BLaER1 (cell line): ENCODE measurements around the gene CCN2.
"Not testable (repeated sequence)": the region's sequence is repeated elsewhere in the genome, so short reads cannot be mapped to it uniquely, and the experiment has no call there.

Experiments used
- H3K27ac ChIP-seq: shearing (Covaris generic); formaldehyde crosslinking; 2 replicates; pipeline ENCODE4 v1.8.1; 2022
- H3K27me3 ChIP-seq: shearing (Covaris generic); formaldehyde crosslinking; 2 replicates; pipeline ENCODE4 v1.8.1; 2022
- H3K36me3 ChIP-seq: shearing (Covaris generic); formaldehyde crosslinking; 2 replicates; pipeline ENCODE4 v1.8.1; 2022
- H3K4me1 ChIP-seq: shearing (Covaris generic); formaldehyde crosslinking; 2 replicates; pipeline ENCODE4 v1.8.1; 2022
- H3K4me2 ChIP-seq: shearing (Covaris generic); formaldehyde crosslinking; 2 replicates; pipeline ENCODE4 v1.8.1; 2022
- H3K4me3 ChIP-seq: shearing (Covaris generic); formaldehyde crosslinking; 2 replicates; pipeline ENCODE4 v1.8.1; 2022
- H3K9ac ChIP-seq: shearing (Covaris generic); formaldehyde crosslinking; 2 replicates; pipeline ENCODE4 v1.8.1; 2022
- H3K9me3 ChIP-seq: shearing (Covaris generic); formaldehyde crosslinking; 2 replicates; pipeline ENCODE4 v1.8.1; 2022
- H4K20me1 ChIP-seq: shearing (Covaris generic); formaldehyde crosslinking; 2 replicates; pipeline ENCODE4 v1.8.1; 2022
- Cebpa-rat ChIP-seq: shearing (Covaris generic); IDR thresholded peaks from 2 replicates; pipeline ENCODE4 v1.8.1; 2022

Gene CCN2

GRCh38 chr6:131924881-131925474 is 26.2 kb downstream of the CCN2 start:
- Histone ChIP-seq H3K4me1 (no peaks in the 10 kb centered on the region), H3K4me2 (no peak overlapping the region), H4K20me1 (no peaks in the 10 kb centered on the region), H3K27me3 (no peaks in the 10 kb centered on the region), H3K36me3 (no peaks in the 10 kb centered on the region), H3K9me3 (peaks cover 34% of the 10 kb centered on the region), H3K4me3 (no peak overlapping the region), H3K9ac (no peak overlapping the region), H3K27ac (no peak overlapping the region)
- no peak for TF ChIP-seq Cebpa-rat

GRCh38 chr6:131923356-131923755 is 27.8 kb downstream of the CCN2 start:
- H4K20me1 ChIP-seq = no peaks in the 10 kb centered on the region
- no peak overlapping the region for H3K27ac ChIP-seq
- peaks cover 7% of the 10 kb centered on the region for H3K4me1 ChIP-seq
- H3K27me3 ChIP-seq = no peaks in the 10 kb centered on the region
- no peak for TF ChIP-seq Cebpa-rat
- H3K36me3 ChIP-seq = no peaks in the 10 kb centered on the region
- H3K4me3 ChIP-seq = no peak overlapping the region
- H3K9me3 ChIP-seq = peaks cover 40% of the 10 kb centered on the region
- no peak overlapping the region for H3K4me2 ChIP-seq
- H3K9ac ChIP-seq = no peak overlapping the region

GRCh38 chr6:131920656-131921055 is 30.5 kb downstream of the CCN2 start:
- H3K4me1 ChIP-seq = peaks cover 34% of the 10 kb centered on the region
- peaks cover 45% of the 10 kb centered on the region for H3K9me3 ChIP-seq
- H4K20me1 ChIP-seq = no peaks in the 10 kb centered on the region
- H3K27ac ChIP-seq = no peak overlapping the region
- H3K4me3 ChIP-seq = no peak overlapping the region
- no peak for TF ChIP-seq Cebpa-rat
- H3K9ac ChIP-seq = no peak overlapping the region
- no peaks in the 10 kb centered on the region for H3K27me3 ChIP-seq
- H3K36me3 ChIP-seq = no peaks in the 10 kb centered on the region
- no peak overlapping the region for H3K4me2 ChIP-seq

- Histone ChIP-seq H4K20me1 (no peaks in the 10 kb centered on the region), H3K4me3 (no peak overlapping the region), H3K4me2 (peak overlapping the region; percentile 84), H3K27ac (no peak overlapping the region), H3K9ac (no peak overlapping the region), H3K27me3 (no peaks in the 10 kb centered on the region), H3K9me3 (peaks cover 43% of the 10 kb centered on the region), H3K4me1 (peaks cover 38% of the 10 kb centered on the region), H3K36me3 (no peaks in the 10 kb centered on the region)
- TF ChIP-seq Cebpa-rat = no peak
Measured at GRCh38 chr6:131918650-131919355, 32.4 kb downstream of the CCN2 start.

- Histone ChIP-seq H4K20me1 (no peaks in the 10 kb centered on the region), H3K4me1 (peaks cover 38% of the 10 kb centered on the region), H3K27ac (no peak overlapping the region), H3K9me3 (peaks cover 36% of the 10 kb centered on the region), H3K36me3 (no peaks in the 10 kb centered on the region), H3K4me2 (peak overlapping the region; percentile 84), H3K9ac (no peak overlapping the region; the same call in 1 of the 2 replicates), H3K27me3 (0 out of 2 replicates have a peak, but pooled peaks cover 4% of the 10 kb centered on the region), H3K4me3 (peak overlapping the region; percentile 20; the same call in 1 of the 2 replicates)
- TF ChIP-seq Cebpa-rat = no peak
Measured at GRCh38 chr6:131917763-131918649, 33.2 kb downstream of the CCN2 start.

GRCh38 chr6:131917318-131917717 is 33.9 kb downstream of the CCN2 start:
- no peaks in the 10 kb centered on the region for H4K20me1 ChIP-seq
- H3K9me3 ChIP-seq = peaks cover 29% of the 10 kb centered on the region
- H3K27me3 ChIP-seq = 0 out of 2 replicates have a peak, but pooled peaks cover 5% of the 10 kb centered on the region
- no peaks in the 10 kb centered on the region for H3K36me3 ChIP-seq
- no peak for TF ChIP-seq Cebpa-rat
- H3K27ac ChIP-seq = no peak overlapping the region
- H3K4me1 ChIP-seq = peaks cover 38% of the 10 kb centered on the region
- H3K4me3 ChIP-seq = peak overlapping the region; percentile 20; the same call in 1 of the 2 replicates
- peak overlapping the region; percentile 84 for H3K4me2 ChIP-seq
- H3K9ac ChIP-seq = no peak overlapping the region; the same call in 1 of the 2 replicates

GRCh38 chr6:131916847-131917246 is 34.3 kb downstream of the CCN2 start:
- Histone ChIP-seq H3K9ac (no peak overlapping the region), H3K9me3 (peaks cover 24% of the 10 kb centered on the region), H4K20me1 (no peaks in the 10 kb centered on the region), H3K27ac (no peak overlapping the region), H3K4me1 (peaks cover 38% of the 10 kb centered on the region), H3K36me3 (no peaks in the 10 kb centered on the region), H3K4me2 (peak overlapping the region; percentile 84), H3K4me3 (no peak overlapping the region), H3K27me3 (0 out of 2 replicates have a peak, but pooled peaks cover 5% of the 10 kb centered on the region)
- no peak for TF ChIP-seq Cebpa-rat

- not testable (repeated sequence) for H3K9ac ChIP-seq, H3K36me3 ChIP-seq, H4K20me1 ChIP-seq, H3K27me3 ChIP-seq, H3K4me3 ChIP-seq, H3K27ac ChIP-seq
- Histone ChIP-seq H3K9me3 (peaks cover 19% of the 10 kb centered on the region), H3K4me2 (peak overlapping the region; percentile 84), H3K4me1 (peaks cover 38% of the 10 kb centered on the region)
Measured at GRCh38 chr6:131916091-131916796, 34.9 kb downstream of the CCN2 start.
